Prostate gland (tissue), 2 donors: ENCODE results near the gene MIPOL1.
"Not testable (repeated sequence)": the region's sequence is repeated elsewhere in the genome, so short reads cannot be mapped to it uniquely, and the experiment has no call there.

Experiments
- POLR2A ChIP-seq: fragments of 450-650 bp; IDR thresholded peaks from one replicate; pipeline ENCODE4 v1.6.1; 2016; ENCODE audit warnings: antibody characterized with exemption, mild to moderate bottlenecking
- TF ChIP-seq, protein P1 (sequence below), 4 experiments: fragments of 200-600 bp in 2 of 4; fragments of 450-650 bp in 2 of 4; sonication (generic) in 2 of 4; IDR thresholded peaks; 1 replicate in 3 of 4; 2 replicates in 1 of 4; pipeline ENCODE4 v1.5.1; 2016 to 2019; ENCODE audit warnings: antibody characterized with exemption in 4 of 4, mild to moderate bottlenecking in 2 of 4, moderate library complexity in 2 of 4

DNA sequence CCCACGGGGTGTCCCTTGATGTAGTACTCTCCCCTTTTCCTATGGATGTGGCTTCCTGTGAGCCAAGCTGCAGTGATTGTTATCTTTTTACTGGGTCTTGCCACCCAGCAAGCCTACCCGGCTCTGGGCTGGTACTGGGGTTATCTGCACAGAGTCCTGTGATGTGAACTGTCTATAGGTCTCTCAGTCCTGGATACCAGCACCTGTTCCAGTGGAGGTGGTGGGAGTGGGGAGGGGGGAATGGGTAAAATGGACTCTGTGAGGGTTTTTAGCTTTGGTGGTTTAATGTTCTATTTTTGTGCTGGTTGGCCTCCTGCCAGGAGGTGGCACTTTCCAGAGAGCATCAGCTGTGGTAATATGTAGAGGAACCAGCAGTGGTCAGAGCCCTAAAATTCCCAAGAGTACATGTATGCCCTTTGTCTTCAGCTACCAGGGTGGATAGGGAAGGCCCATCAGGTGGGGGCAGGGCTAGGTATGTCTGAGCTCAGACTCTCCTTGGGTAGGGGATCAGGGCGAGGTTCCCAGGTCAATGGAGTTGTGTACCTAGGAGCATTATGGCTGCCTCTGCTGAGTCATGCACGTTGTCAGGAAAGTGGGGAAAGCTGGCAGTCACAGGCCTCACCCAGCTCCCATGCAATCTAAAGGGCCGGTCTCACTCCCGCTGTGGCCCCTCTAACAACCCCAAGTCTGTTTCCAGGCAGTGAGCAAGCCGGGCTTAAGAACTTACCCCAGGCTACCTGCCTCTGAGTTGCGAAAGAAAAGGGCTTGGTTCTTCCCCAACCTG, 199.6 kb downstream of the MIPOL1 start:
- TF ChIP-seq POLR2A: not testable (repeated sequence)
- TF ChIP-seq, protein P1, sequence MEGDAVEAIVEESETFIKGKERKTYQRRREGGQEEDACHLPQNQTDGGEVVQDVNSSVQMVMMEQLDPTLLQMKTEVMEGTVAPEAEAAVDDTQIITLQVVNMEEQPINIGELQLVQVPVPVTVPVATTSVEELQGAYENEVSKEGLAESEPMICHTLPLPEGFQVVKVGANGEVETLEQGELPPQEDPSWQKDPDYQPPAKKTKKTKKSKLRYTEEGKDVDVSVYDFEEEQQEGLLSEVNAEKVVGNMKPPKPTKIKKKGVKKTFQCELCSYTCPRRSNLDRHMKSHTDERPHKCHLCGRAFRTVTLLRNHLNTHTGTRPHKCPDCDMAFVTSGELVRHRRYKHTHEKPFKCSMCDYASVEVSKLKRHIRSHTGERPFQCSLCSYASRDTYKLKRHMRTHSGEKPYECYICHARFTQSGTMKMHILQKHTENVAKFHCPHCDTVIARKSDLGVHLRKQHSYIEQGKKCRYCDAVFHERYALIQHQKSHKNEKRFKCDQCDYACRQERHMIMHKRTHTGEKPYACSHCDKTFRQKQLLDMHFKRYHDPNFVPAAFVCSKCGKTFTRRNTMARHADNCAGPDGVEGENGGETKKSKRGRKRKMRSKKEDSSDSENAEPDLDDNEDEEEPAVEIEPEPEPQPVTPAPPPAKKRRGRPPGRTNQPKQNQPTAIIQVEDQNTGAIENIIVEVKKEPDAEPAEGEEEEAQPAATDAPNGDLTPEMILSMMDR (IDR thresholded peaks at IDR 0.05): not testable (repeated sequence)
